Mucosa of stomach (tissue), 1 donor: ENCODE results near the gene RANBP2.
"Not testable (repeated sequence)": the region's sequence is repeated elsewhere in the genome, so short reads cannot be mapped to it uniquely, and the experiment has no call there.

Experiments used
- H3K27me3 ChIP-seq: one replicate; pipeline ENCODE4 v1.7.0; 2013; ENCODE audit warnings: mild to moderate bottlenecking, low read length; ENCODE audit not compliant: control insufficient read depth, insufficient read depth
- H3K36me3 ChIP-seq: one replicate; pipeline ENCODE4 v1.7.0; 2013; ENCODE audit warnings: low read length; ENCODE audit not compliant: control insufficient read depth, insufficient read depth
- H3K4me1 ChIP-seq: one replicate; pipeline ENCODE4 v1.7.0; 2013; ENCODE audit warnings: mild to moderate bottlenecking, low read length; ENCODE audit not compliant: control insufficient read depth, insufficient read depth
- H3K4me3 ChIP-seq: one replicate; pipeline ENCODE4 v1.7.0; 2013; ENCODE audit warnings: low read length
- H3K9ac ChIP-seq: one replicate; pipeline ENCODE4 v1.7.0; 2013; ENCODE audit warnings: mild to moderate bottlenecking, low read length, moderate library complexity
- H3K9me3 ChIP-seq: one replicate; pipeline ENCODE4 v1.7.0; 2013; ENCODE audit warnings: mild to moderate bottlenecking, low read length, moderate library complexity; ENCODE audit not compliant: control insufficient read depth
- donor health status: Pancreatic carcinoma.

RANBP2 gene

DNA sequence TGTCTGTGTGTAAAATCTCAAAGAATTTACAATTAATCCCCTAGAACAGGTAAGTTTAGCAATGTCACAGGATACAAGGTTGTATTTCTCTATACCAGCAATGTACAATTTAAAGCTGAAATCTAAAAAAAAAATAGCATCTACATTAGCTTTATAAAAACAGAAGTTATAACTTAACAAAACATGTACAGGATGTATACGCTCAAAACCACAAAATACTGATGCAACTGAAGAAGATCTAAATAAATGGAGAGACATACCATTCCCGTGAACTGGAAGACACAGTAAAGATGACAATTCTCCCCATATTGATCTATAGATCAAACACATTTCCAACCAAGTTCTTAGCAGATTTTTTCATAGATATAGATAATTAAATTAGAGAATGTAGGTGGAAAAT is 17.5 kb upstream of the RANBP2 start:
- H3K27me3 ChIP-seq: no peaks in the 10 kb centered on the region
- H3K4me3 ChIP-seq: no peak overlapping the region
- H3K4me1 ChIP-seq: no peaks in the 10 kb centered on the region
- H3K9ac ChIP-seq: no peak overlapping the region
- no peaks in the 10 kb centered on the region for H3K36me3 ChIP-seq
- no peaks in the 10 kb centered on the region for H3K9me3 ChIP-seq

DNA sequence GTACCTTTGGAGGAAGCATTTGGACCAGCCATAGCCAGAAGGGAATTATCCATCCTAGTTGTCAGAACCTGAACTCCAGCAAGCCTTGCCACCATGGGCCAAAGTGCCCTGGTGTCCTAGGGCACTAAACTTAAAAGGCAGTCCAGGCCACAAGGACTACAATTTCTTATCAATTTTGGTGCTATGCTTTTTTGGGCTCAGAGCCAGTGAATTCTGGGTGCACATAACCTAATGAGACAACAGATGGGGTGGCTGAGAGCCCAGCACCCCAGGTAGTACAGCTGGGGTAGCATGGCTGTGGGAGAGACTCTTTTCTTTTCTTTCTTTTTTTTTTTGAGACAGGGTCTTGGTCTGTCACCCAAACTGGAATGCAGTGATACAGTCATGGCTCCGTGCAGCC is 14.4 kb upstream of the RANBP2 start:
- Histone ChIP-seq H3K36me3 (no peaks in the 10 kb centered on the region), H3K9me3 (no peaks in the 10 kb centered on the region), H3K4me3 (no peak overlapping the region), H3K4me1 (no peaks in the 10 kb centered on the region), H3K27me3 (no peaks in the 10 kb centered on the region), H3K9ac (no peak overlapping the region)

DNA sequence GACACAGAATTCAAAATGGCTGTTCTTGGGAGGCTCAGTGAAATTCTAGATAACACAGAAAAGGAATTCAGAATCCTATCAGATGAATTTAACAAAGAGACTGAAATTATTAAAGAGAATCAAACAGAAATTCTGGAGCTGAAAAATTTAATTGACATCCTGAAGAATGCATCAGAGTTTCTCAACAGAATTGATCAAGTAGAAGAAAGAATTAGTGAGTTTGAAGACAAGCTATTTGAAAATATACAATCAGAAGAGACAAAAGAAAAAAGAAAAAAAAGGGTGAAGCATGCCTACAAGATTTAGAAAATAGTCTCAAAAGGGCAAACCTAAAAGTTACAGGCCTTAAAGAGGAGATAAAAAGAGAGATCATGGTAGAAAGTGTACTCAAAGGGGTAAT is 12.0 kb upstream of the RANBP2 start:
- H3K4me1 ChIP-seq: no peaks in the 10 kb centered on the region
- no peaks in the 10 kb centered on the region for H3K27me3 ChIP-seq
- H3K4me3 ChIP-seq: no peak overlapping the region
- no peaks in the 10 kb centered on the region for H3K9me3 ChIP-seq
- H3K9ac ChIP-seq: no peak overlapping the region
- no peaks in the 10 kb centered on the region for H3K36me3 ChIP-seq

DNA sequence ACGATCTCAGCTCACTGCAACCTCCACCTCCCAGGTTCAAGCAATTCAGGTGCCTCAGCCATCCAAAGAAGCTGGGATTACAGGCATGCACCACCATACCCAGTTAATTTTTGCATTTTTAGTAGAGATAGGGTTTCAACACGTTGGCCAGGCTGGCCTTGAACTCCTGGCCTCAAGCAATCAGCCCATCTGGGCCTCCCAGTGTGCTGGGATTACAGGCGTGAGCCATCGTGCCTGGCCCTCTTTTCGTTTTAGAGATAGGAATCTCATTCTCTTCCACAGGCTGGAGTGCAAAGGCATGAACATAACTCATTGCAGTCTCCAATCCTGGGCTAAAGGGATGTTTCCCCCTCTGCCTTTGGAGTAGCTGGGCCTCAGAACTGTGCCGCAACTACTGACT is 2.3 kb upstream of the RANBP2 start:
- H3K9ac ChIP-seq, H3K4me1 ChIP-seq, H3K9me3 ChIP-seq, H3K4me3 ChIP-seq, H3K36me3 ChIP-seq, H3K27me3 ChIP-seq: not testable (repeated sequence)

DNA sequence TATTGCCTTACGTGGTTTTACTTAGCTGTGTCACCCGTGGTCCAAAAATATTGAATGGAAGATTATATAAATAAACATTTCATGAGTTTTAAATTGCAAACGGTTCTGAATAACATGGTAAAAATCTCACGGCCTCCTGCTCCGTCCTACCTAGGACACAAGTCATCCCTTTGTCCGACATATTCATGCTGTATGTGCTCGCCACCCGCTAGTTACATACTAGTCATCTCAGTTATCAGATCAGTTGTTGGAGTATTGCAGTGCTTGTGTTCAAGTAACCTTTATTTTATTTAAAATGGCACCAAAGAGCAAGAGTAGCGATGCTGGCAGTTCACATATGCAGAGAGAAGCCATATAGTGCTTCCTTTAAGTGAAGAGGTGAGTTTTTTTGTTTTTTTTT is 6.8 kb downstream of the RANBP2 start:
- H3K36me3 ChIP-seq, H3K27me3 ChIP-seq, H3K4me3 ChIP-seq, H3K4me1 ChIP-seq, H3K9ac ChIP-seq, H3K9me3 ChIP-seq: not testable (repeated sequence)

- H3K4me3 ChIP-seq, H3K4me1 ChIP-seq, H3K36me3 ChIP-seq, H3K9ac ChIP-seq, H3K9me3 ChIP-seq, H3K27me3 ChIP-seq: not testable (repeated sequence)
Observed at GRCh38 chr2:108734656-108735055, 15.4 kb downstream of the RANBP2 start.

GRCh38 chr2:108757973-108758372 is 38.7 kb downstream of the RANBP2 start:
- not testable (repeated sequence) for H3K4me1 ChIP-seq, H3K27me3 ChIP-seq, H3K36me3 ChIP-seq, H3K9ac ChIP-seq, H3K4me3 ChIP-seq, H3K9me3 ChIP-seq

DNA sequence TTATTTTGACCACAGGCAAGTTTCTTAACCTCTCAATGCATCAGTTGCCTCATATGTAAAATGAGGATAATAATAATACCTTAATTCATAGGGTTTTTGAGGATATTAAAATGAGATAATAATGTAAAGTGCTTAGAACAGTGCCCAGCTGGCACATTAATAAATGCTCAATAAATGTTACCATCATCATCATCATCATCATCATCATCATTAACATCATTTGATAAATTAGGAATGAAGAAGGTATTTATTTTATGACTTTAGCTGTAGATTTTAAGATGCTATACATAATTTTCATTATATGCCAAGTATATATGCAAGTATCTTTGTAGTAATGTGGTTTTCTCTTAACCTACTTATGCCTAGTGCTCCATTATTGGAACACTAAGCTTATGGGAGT is 43.3 kb downstream of the RANBP2 start:
- not testable (repeated sequence) for H3K9me3 ChIP-seq, H3K9ac ChIP-seq, H3K27me3 ChIP-seq, H3K4me1 ChIP-seq, H3K4me3 ChIP-seq
- peaks cover 21% of the 10 kb centered on the region for H3K36me3 ChIP-seq

- not testable (repeated sequence) for H3K4me1 ChIP-seq, H3K9ac ChIP-seq, H3K27me3 ChIP-seq, H3K4me3 ChIP-seq, H3K9me3 ChIP-seq
- H3K36me3 ChIP-seq: peaks cover 21% of the 10 kb centered on the region
Observed at GRCh38 chr2:108766671-108767070, 47.4 kb downstream of the RANBP2 start.

DNA sequence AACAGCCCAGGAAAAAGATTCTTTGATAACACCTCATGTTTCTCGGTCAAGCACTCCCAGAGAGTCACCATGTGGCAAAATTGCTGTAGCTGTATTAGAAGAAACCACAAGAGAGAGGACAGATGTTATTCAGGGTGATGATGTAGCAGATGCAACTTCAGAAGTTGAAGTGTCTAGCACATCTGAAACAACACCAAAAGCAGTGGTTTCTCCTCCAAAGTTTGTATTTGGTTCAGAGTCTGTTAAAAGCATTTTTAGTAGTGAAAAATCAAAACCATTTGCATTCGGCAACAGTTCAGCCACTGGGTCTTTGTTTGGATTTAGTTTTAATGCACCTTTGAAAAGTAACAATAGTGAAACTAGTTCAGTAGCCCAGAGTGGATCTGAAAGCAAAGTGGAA is 48.6 kb downstream of the RANBP2 start:
- not testable (repeated sequence) for H3K4me1 ChIP-seq, H3K9ac ChIP-seq, H3K9me3 ChIP-seq, H3K4me3 ChIP-seq, H3K27me3 ChIP-seq
- peaks cover 20% of the 10 kb centered on the region for H3K36me3 ChIP-seq

GRCh38 chr2:108776475-108776874 is 57.2 kb downstream of the RANBP2 start:
- H3K9ac ChIP-seq: no peak overlapping the region
- H3K9me3 ChIP-seq: no peaks in the 10 kb centered on the region
- no peaks in the 10 kb centered on the region for H3K4me1 ChIP-seq
- H3K27me3 ChIP-seq: no peaks in the 10 kb centered on the region
- no peak overlapping the region for H3K4me3 ChIP-seq
- H3K36me3 ChIP-seq: no peaks in the 10 kb centered on the region

DNA sequence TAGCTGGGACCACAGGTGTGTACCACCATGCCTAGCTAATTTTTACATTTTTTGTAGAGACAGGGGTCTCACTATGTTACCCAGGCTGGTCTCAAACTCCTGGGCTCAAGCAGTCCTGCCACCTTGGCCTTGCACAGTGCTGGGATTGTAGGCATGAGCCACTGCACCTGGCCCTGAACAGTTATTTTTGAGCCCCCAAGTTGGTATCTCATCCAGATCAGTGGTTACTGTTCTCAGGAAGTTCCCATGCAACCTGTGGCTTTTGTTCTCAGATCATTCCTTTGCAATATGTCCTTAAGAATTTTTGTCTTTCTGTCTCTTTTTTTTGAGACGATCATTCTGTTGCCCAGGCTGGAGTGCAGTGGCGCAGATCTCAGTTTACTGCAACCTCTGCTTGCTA is 59.6 kb downstream of the RANBP2 start:
- no peak overlapping the region for H3K9ac ChIP-seq
- no peaks in the 10 kb centered on the region for H3K36me3 ChIP-seq

GRCh38 chr2:108786008-108786353 is 66.7 kb downstream of the RANBP2 start:
- Histone ChIP-seq H3K4me1 (no peaks in the 10 kb centered on the region), H3K36me3 (no peaks in the 10 kb centered on the region), H3K27me3 (no peaks in the 10 kb centered on the region), H3K9me3 (no peaks in the 10 kb centered on the region), H3K9ac (peak overlapping the region; percentile 75), H3K4me3 (peak overlapping the region; percentile 86)

More for the DNA sequence above, 59.6 kb downstream of the RANBP2 start:
- Histone ChIP-seq H3K4me1 (no peaks in the 10 kb centered on the region), H3K27me3 (no peaks in the 10 kb centered on the region), H3K9me3 (no peaks in the 10 kb centered on the region), H3K4me3 (no peak overlapping the region)
